LNCAP (cell line): ENCODE data around the gene TMCC2.

Experiments used
- CTCF ChIP-seq: fragments of 450-650 bp; IDR thresholded peaks from 2 replicates; pipeline ENCODE4 v1.5.1; 2017; ENCODE audit warnings: mild to moderate bottlenecking

The TMCC2 gene

GRCh38 chr1:205321162-205321958 lies 93.6 kb downstream of the TMCC2 start, which contains the start of gene NUAK2:
NUAK2 (minus strand) TSS chr1:205321745; CDS start chr1:205321628, 117 bp downstream.
- peak; percentile 54 for TF ChIP-seq CTCF

GRCh38 chr1:205321959-205322283 lies 94.2 kb downstream of the TMCC2 start:
- TF ChIP-seq CTCF: no peak
